LoVo (cell line): ENCODE measurements around the gene AKT1.
A peak's percentile ranks its signal among the peaks of the same experiment; 100 is the strongest.
"Not testable (repeated sequence)": the region's sequence is repeated elsewhere in the genome, so short reads cannot be mapped to it uniquely, and the experiment has no call there.

Experiments used
- DNase-seq: peaks from one replicate; pipeline ENCODE4 v3.0.0-alpha.2; 2016; ENCODE audit warnings: low spot score

Gene AKT1

DNA sequence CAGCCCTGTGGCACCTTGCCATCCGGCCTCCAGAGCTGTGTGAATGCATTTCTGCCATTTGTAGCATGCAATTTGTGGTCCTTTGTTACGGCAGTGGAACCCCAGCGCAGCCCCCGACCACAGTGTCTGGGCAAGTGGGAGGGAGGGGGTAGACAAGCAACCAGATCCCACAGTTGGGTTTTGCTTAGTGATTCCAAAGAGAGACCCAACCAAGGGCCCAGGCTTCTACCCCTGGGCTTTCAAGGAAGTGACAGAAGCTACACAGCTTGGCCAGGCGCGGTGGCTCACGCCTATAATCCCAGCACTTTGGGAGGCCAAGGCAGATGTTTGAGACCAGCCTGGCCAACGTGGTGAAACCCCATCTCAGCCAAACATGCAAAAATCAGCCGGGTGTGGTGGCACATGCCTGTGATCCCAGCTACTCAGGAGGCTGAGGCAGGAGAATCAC, 23.2 kb upstream of the AKT1 start:
- no peak for DNase-seq

GRCh38 chr14:104817930-104818713, 22.6 kb upstream of the AKT1 start:
- no peak for DNase-seq

- DNase-seq, result no peak
These were observed 21.0 kb upstream of the AKT1 start for GRCh38 chr14:104816616-104816884.

DNA sequence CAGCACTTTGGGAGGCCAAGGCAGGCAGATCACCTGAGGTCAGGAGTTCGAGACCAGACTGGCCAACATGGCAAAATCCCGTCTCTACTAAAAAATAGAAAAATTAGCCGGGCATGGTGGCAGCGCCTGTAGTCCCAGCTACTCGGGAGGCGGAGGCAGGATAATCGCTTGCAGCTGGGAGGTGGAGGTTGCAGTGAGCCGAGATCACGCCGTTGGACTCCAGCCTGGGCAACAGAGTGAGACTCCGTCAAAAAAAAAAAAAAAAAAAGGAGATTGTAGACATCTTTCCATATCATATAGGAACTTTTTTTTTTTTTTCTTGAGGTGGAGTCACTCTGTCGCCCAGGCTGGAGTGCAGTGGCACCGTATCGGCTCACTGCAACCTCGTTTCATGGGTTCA, 19.2 kb upstream of the AKT1 start:
- not testable (repeated sequence) for DNase-seq

DNA sequence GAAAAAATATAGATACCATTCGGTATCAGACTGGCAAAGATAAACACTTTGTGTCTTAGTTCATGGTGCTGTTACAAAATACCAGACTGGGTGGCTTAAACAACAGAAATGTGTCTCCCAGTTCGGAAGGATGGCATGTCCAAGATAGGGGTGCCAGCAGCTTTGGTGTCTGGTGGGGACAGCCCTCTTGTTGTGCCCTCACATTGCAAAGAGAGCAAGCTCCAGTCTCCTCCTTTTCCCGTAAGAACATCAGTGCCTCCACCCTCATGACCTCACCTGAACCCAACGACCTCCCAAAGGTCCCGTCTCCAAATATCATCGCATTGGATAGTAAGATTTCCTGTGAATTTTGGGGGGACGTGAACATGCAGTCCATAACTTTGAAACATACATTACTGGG, 17.7 kb upstream of the AKT1 start:
- no peak for DNase-seq

DNA sequence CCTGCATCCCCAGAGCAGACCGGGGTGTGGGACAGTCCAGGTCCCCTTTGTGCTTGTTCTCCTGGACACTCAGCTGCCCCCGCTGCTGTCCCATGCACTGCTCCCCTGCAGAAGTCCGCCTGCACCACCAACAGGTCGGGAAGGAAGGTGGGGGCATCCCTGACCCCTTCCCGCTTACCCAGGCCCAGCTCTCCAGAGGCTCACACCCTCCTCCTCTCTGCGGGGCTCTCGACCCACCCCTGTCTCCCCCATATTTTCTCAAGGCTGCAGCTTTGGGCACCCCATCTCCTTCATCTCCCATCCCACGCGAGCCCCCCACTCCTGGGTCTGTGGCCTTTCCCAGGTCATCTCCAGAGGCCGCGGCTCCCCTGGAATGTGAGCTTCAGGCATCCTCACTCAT, 14.8 kb upstream of the AKT1 start:
- DNase-seq, result no peak

GRCh38 chr14:104808456-104808855, 12.9 kb upstream of the AKT1 start:
- DNase-seq, result no peak

GRCh38 chr14:104806625-104807465, 11.3 kb upstream of the AKT1 start:
- no peak for DNase-seq

- DNase-seq, result no peak
These were observed 10.5 kb upstream of the AKT1 start for GRCh38 chr14:104805941-104806624.

DNA sequence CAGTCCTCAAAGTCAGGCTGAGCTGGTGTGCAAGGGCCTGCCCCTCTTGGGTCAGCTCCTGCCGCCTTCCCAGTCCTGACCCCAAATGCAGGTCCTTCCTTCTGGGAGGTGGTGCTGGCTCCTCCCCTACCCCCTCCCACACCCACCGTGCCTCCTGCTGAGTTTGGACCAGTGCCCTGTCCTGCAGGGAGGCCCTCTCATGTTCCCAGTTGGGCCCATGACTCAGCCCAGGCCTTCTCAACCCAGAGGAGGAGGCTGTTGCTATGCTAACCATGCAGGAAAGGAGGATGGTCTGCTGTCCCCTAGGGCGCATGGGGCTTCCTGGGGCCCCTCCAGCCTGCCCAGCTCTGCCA, 9.8 kb upstream of the AKT1 start:
- DNase-seq, result no peak

DNA sequence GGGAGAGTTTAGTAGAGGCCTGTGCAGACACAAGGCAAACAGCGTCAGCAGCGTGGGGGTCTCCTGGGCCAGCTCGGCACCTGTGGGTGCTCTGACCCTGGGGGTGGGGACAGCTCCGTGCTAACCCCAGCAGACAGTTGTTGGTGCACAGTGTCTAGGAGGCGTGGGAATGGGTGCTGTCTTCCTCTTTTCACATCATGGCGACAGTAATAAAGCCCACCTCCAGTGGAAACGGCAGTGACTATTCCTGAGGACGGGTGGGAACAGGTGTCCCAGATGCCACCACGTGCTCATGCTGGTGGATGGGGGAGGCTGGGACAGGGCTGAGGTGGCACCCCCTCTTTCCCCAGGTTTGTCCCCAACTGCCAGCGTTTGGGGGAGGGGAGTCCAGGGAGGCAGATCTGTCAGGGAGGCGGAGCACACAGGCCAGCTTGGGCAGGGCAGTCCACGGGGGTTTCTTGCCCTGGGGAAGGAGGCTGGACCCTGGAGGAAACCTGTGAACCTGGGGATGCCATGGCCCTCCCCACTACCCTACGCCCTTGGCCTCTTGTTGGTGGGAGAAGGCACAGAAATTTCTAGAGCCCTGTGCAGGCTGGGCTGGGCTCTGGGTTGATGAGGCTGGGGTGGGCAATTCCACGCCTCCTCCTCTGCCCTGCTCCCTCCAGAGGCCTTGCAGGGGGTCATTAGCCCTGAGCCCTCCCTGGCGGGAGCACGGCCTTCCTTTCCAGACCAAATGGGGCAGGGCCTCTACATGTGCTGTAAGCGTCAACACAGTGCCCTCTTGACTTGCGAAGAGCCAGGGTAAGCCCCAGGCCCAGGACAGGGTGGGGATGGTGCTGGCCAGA, 9.2 kb upstream of the AKT1 start:
- DNase-seq, result no peak

DNA sequence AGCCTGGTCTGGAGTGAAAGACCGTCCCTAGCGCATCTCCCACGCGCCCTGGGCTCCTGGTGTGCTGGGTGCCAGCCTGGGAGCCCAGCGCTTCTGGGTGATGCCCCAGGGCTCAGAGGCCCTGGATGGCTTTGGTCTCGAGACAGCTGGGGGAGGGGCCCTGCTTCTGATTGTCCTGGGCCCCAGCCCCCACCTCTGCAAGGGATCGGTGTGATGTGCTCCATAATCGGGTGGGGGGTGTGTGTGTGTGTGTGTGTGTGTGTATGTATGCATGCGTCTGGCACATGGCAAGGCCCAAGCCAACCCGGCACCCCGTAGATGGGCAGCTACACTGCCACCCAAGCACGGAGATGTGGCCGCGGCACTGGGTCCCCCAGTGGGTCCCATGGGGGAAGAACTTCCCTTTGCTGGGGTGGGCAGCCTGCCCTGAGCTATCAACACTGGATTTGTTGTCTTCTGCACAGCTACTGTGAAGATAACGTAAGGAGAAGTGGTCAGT, 8.4 kb upstream of the AKT1 start:
- DNase-seq, result no peak

DNA sequence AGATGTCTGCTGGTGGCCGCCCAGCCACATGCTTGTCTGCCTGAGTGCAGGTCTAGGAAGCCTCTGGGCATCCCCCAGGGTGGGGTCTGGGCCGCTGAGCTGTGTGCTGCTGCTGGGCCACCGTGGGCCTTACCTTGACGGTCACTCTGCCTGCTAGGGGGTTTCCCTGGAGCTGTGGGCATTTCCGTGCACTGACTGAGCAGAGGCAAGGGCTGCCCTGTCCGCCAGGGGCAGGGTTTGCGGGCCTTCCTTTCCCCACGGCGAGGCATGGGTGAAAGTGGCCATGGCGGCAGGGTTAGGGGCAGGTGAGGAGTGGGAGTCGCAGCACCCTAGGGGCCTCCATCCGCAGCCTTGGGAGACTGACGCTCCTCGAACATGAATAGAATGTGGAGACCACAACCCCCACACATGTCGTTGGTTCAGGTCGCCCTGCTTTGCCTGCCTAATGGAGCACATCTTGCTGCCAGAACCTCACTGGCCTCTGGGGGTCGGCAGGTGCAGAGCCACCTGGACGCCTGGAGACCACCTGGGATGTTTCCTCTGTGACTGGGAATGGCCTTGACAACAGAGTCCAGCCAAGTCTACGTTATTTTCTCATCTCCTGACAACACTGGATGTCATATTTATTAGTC, 7.8 kb upstream of the AKT1 start:
- DNase-seq, result no peak

DNA sequence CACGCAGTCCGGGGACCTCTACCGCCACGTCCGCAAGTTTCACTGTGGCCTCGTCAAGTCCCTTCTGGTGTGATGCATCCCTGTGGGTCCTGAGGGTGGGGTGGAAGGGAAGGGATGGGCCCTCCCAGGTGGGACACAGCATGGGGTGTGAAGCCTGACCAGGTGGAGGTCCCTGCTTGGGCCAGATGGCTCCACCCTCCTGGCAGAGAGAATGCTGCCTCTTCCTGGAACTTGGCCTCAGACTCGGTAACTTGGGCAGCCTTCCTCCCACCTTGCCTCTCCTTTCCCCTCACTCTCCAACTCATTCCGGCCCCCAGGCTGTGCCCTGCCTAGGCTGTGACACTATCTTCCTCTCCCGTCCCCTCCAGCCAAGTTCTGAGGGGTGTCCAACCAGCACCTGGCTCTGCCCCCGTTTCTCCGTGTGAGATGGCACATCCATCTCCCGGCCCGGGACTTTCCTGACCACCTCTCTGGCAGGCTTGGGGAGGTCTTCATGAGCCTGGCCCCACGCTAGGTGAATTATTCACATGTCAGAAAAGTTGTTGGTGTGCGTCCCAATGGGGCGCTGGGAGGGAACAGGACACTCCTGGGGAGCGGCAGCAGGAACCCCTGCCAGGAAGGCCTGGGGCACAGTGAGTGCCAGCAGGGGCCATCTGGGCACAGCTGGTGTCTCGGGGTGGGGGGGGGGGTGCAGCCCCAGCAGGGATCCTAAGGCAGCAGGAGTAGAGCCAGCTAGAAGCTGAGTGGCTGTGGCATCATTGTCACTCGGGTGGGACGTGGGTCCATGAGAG, 7.0 kb upstream of the AKT1 start:
- no peak for DNase-seq

GRCh38 chr14:104801520-104802393, 6.2 kb upstream of the AKT1 start:
- no peak for DNase-seq

DNA sequence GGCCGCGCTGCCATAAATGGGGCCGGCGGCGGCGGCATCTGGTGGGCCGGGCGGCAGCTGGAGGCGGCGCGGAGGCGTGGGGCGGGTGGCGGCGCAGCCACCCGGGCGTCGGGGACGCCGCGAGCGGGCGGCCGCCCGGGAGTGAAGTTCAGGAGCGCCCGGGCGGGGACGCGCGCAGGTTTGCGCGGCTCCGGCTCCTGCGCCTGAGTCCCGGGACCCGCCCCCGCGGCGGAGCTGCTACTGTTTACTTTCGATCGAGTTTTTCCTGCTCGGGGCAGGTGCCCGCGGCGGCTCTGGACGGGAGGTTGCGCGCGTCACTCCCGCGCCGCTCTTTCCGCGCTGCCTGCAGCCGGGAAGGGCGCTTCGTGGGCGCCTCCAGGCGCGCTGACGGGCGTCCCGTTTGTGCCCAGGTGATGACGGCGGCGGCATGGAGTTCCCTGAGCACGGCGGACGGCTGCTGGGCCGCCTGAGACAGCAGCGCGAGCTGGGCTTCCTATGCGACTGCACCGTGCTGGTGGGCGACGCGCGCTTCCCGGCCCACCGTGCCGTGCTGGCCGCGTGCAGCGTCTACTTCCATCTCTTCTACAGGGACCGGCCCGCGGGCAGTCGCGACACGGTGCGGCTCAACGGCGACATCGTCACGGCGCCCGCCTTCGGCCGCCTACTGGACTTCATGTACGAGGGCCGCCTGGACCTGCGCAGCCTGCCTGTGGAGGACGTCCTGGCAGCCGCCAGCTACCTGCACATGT, 5.4 kb upstream of the AKT1 start, which contains the start of gene ZBTB42:
Gene ZBTB42, plus strand, starts transcription at position 331 of the 749 bp plus-strand sequence. Its CDS starts 97 bp downstream, at position 428.
- peak; percentile 73 for DNase-seq

GRCh38 chr14:104800015-104800770, 4.6 kb upstream of the AKT1 start:
- DNase-seq, result peak; percentile 74
